Panc1 (cell line): ENCODE results near the gene SYNC. TPM values are rescaled to one million over a fixed set of nuclear protein-coding genes. Genes with fewer than 3 reads are reported as not detected.

Experiments used
- ATAC-seq: fragments of 200-7000 bp; cut with Tn5 transposase; 2 replicates; pipeline ENCODE4 v1.9.1; 2020; ENCODE audit warnings: mild to moderate bottlenecking, moderate library complexity
- BruUV-seq: library from RNA; stranded (reverse); fragments of 400-500 nt; replicated peaks from 2 replicates; lab custom pipeline; 2021; lab: Mats Ljungman, UMichigan
- CTCF ChIA-PET: fragments of 300-600 bp; sonication (Branson Sonifier 250); formaldehyde crosslinking; loops from one replicate; lab custom pipeline; 2022; ENCODE audit warnings: antibody characterized with exemption; lab: Charles Lee
- POLR2A ChIA-PET: fragments of 300-600 bp; sonication (Branson Sonifier 250); formaldehyde crosslinking; loops from one replicate; lab custom pipeline; 2022; ENCODE audit warnings: antibody characterized with exemption; lab: Charles Lee
- DNase-seq: peaks from one replicate; pipeline ENCODE4 v3.0.0-alpha.2; 2010; ENCODE audit warnings: low read depth, low spot score
- H3K27ac ChIP-seq: 2 replicates; pipeline ENCODE4 v1.5.1; 2011; ENCODE audit warnings: mild to moderate bottlenecking, low read length, inconsistent platforms
- H3K27me3 ChIP-seq: fragments of 200-500 bp; sonication (Bioruptor generic); 2 replicates; pipeline ENCODE4 v1.6.0; 2014; ENCODE audit warnings: low read length, inconsistent platforms; ENCODE audit not compliant: control insufficient read depth, insufficient read depth
- H3K36me3 ChIP-seq: fragments of 200-500 bp; sonication (Bioruptor generic); 2 replicates; pipeline ENCODE4 v1.5.1; 2014; ENCODE audit warnings: inconsistent platforms, mild to moderate bottlenecking, low read length, moderate library complexity; ENCODE audit not compliant: control insufficient read depth, insufficient read depth
- H3K4me1 ChIP-seq: 2 replicates; pipeline ENCODE4 v1.5.1; 2011; ENCODE audit warnings: inconsistent platforms, mild to moderate bottlenecking, low read length, moderate library complexity; ENCODE audit not compliant: control insufficient read depth, insufficient read depth
- H3K4me3 ChIP-seq, 2 experiments: 2 replicates each; pipeline ENCODE4 v1.5.1; 2011 to 2012; ENCODE audit warnings: low read depth in 2 of 2, low read length in 2 of 2, mild to moderate bottlenecking in 2 of 2, inconsistent platforms in 1 of 2, moderate library complexity in 1 of 2
- H3K9me3 ChIP-seq: fragments of 200-500 bp; sonication (Bioruptor generic); 2 replicates; pipeline ENCODE4 v1.5.1; 2014; ENCODE audit warnings: low read depth, mild to moderate bottlenecking, inconsistent platforms, low read length, moderate library complexity; ENCODE audit not compliant: control insufficient read depth, insufficient read depth
- POLR2AphosphoS5 ChIP-seq: IDR thresholded peaks from 2 replicates; pipeline ENCODE4 v1.6.1; 2012; ENCODE audit warnings: mild to moderate bottlenecking, low read depth, low read length, moderate library complexity
- SIN3A ChIP-seq: IDR thresholded peaks from 2 replicates; pipeline ENCODE4 v1.6.1; 2012; ENCODE audit warnings: low read depth, mild to moderate bottlenecking, low read length, moderate library complexity, borderline replicate concordance; ENCODE audit not compliant: insufficient read depth
- TCF7L2 ChIP-seq: IDR thresholded peaks from 2 replicates; pipeline ENCODE4 v1.6.1; 2011; ENCODE audit warnings: mild to moderate bottlenecking, low read depth, low read length, inconsistent platforms
- in situ Hi-C: cut with HindIII; loops from 2 replicates; pipeline ENCODE4 v1.10.0; 2016; ENCODE audit warnings: low sequenced_read_pairs, low pct_unique_long_range_greater_than_20kb
- intact Hi-C: fragments of 100-400 bp; cut with micrococcal nuclease; formaldehyde crosslinking; loops from one replicate; pipeline ENCODE4 v1.10.0; 2022; ENCODE audit not compliant: unreplicated experiment
- total RNA-seq: library from RNA; stranded (reverse); gene quantifications from one replicate; pipeline ENCODE4 v1.2.1, GENCODE V29; 2021; ENCODE audit not compliant: unreplicated experiment
- TF ChIP-seq, protein P1 (sequence below), 2 experiments: IDR thresholded peaks; 2 replicates each; pipeline ENCODE4 v1.6.1; 2011 to 2012; ENCODE audit warnings: low read depth in 2 of 2, control low read depth in 1 of 2, low read length in 1 of 2, mild to moderate bottlenecking in 1 of 2, moderate library complexity in 1 of 2; ENCODE audit not compliant: insufficient read depth in 1 of 2
- TF ChIP-seq, protein P2 (sequence below): fragments of 450-650 bp; IDR thresholded peaks from 2 replicates; pipeline ENCODE4 v1.5.1; 2017; ENCODE audit warnings: mild to moderate bottlenecking

The SYNC gene
- total RNA-seq, 1 experiment from 2014 or later: 1.3 TPM

DNA sequence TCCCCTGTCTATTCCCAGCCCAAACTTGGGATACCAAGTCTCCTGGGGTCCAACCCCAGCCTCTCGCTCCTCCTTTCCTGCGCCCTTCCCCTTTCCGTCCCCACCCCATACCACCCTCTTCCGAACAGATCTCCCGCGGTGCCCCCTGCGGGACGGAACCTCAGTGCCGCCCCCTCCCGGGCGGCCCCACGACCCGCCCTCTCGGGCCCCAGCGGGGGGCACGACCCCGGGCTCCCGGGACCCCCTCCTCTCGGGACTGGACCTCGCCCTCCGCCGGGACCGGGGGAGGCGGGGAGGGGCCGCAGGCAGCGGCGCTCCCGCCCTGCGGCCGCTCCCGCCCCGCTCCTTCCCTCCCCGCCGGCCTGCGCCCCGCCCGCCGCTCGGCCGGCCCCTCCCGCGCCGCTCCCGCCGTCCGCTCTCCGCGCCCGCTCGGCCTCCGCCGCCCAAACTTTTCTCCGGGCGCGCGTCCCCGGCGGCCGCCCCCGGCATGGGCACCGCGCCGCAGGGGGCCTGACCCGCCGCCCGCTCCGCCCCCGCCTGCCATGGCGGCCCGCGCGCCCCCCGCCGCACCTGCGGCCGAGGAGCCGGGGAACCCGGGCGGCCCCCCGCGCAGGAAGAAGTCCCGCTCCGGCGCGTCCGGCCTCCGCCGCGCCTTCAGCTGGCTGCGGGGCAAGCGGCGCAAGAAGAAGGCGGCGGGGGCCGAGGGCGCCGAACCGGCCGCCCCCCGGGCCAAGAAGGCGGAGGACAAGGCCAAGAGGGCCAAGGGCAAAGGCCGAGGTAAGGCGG, 39.0 kb upstream of the SYNC start:
- intact Hi-C loops: no loop called here

DNA sequence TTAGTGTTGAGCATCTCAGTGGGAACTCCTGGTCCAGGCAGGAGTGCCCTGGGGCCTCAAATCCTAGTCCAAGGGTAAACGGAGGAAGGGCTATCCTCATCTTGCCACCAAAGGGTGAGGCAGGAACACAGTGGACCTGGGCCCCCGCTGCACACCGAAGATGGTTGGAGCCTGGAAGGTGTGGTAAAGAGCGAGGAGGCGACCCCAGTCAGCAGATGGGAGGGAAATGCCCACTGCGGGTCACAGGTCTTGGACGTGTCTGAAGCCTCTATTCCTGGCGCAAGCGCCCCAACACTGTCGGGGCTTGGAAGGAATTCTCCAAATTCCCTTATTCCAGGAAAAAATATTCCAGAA, 38.5 kb upstream of the SYNC start:
- DNase-seq (no peak), ATAC-seq (peak; percentile 12; the same call in 1 of the 2 replicates)
- in situ Hi-C loops: no loop called here
- Histone ChIP-seq H3K36me3 (no peaks in the 10 kb centered on the region), H3K4me1 (peaks cover 28% of the 10 kb centered on the region), H3K27me3 (no peaks in the 10 kb centered on the region), H3K9me3 (no peaks in the 10 kb centered on the region), H3K4me3 (peak overlapping the region; percentile 65 to 68), H3K27ac (peak overlapping the region; percentile 81)
- CTCF ChIA-PET: no interaction called here
- BruUV-seq: no TSS peak
- intact Hi-C loops: no loop called here
- TF ChIP-seq POLR2AphosphoS5 (no peak), TCF7L2 (no peak), SIN3A (no peak)
- TF ChIP-seq, protein P1, sequence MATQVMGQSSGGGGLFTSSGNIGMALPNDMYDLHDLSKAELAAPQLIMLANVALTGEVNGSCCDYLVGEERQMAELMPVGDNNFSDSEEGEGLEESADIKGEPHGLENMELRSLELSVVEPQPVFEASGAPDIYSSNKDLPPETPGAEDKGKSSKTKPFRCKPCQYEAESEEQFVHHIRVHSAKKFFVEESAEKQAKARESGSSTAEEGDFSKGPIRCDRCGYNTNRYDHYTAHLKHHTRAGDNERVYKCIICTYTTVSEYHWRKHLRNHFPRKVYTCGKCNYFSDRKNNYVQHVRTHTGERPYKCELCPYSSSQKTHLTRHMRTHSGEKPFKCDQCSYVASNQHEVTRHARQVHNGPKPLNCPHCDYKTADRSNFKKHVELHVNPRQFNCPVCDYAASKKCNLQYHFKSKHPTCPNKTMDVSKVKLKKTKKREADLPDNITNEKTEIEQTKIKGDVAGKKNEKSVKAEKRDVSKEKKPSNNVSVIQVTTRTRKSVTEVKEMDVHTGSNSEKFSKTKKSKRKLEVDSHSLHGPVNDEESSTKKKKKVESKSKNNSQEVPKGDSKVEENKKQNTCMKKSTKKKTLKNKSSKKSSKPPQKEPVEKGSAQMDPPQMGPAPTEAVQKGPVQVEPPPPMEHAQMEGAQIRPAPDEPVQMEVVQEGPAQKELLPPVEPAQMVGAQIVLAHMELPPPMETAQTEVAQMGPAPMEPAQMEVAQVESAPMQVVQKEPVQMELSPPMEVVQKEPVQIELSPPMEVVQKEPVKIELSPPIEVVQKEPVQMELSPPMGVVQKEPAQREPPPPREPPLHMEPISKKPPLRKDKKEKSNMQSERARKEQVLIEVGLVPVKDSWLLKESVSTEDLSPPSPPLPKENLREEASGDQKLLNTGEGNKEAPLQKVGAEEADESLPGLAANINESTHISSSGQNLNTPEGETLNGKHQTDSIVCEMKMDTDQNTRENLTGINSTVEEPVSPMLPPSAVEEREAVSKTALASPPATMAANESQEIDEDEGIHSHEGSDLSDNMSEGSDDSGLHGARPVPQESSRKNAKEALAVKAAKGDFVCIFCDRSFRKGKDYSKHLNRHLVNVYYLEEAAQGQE (IDR thresholded peaks at IDR 0.05; ENCODE audit: insufficient read depth in 1 of 2, low read depth in 2 of 2, low read length in 1 of 2): no peak
- TF ChIP-seq, protein P2, sequence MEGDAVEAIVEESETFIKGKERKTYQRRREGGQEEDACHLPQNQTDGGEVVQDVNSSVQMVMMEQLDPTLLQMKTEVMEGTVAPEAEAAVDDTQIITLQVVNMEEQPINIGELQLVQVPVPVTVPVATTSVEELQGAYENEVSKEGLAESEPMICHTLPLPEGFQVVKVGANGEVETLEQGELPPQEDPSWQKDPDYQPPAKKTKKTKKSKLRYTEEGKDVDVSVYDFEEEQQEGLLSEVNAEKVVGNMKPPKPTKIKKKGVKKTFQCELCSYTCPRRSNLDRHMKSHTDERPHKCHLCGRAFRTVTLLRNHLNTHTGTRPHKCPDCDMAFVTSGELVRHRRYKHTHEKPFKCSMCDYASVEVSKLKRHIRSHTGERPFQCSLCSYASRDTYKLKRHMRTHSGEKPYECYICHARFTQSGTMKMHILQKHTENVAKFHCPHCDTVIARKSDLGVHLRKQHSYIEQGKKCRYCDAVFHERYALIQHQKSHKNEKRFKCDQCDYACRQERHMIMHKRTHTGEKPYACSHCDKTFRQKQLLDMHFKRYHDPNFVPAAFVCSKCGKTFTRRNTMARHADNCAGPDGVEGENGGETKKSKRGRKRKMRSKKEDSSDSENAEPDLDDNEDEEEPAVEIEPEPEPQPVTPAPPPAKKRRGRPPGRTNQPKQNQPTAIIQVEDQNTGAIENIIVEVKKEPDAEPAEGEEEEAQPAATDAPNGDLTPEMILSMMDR: no peak
- POLR2A ChIA-PET: no interaction called here

More for the DNA sequence above, 39.0 kb upstream of the SYNC start:
- TF ChIP-seq TCF7L2: no peak
- TF ChIP-seq, protein P1 (IDR thresholded peaks at IDR 0.05; ENCODE audit: insufficient read depth in 1 of 2, low read depth in 2 of 2, low read length in 1 of 2): no peak
- TF ChIP-seq POLR2AphosphoS5: no peak
- no peak for TF ChIP-seq SIN3A
- TF ChIP-seq, protein P2: no peak; the same call in 1 of the 2 replicates
- Histone ChIP-seq H3K27me3 (no peaks in the 10 kb centered on the region), H3K4me1 (peaks cover 28% of the 10 kb centered on the region), H3K27ac (peak overlapping the region; percentile 86), H3K36me3 (no peaks in the 10 kb centered on the region), H3K9me3 (no peaks in the 10 kb centered on the region), H3K4me3 (peak overlapping the region; percentile 65 to 72)
- in situ Hi-C loops: no loop called here
- DNase-seq (no peak), ATAC-seq (peak; percentile 88)
- BruUV-seq: no TSS peak
- POLR2A ChIA-PET: no interaction called here
- CTCF ChIA-PET: no interaction called here
